ENCODE results near the gene CFAP74. TPM values are rescaled to one million over a fixed set of nuclear protein-coding genes. Genes with fewer than 3 reads are reported as not detected.
A peak's percentile ranks its signal among the peaks of the same experiment; 100 is the strongest.

Gene CFAP74
- total RNA-seq, 1 experiment from 2014 or later, result not detected

- no peak overlapping the region for H3K4me3 ChIP-seq (ENCODE audit: low read depth, low read length)
- no peaks in the 10 kb centered on the region for H3K9me3 ChIP-seq
- DNase-seq, result no peak
- peaks cover 20% of the 10 kb centered on the region; the same call in 1 of the 2 replicates for H3K4me1 ChIP-seq
- Mint-ChIP-seq H3K4me3 (ENCODE audit: unreplicated experiment) (no peak overlapping the region), H3K4me1 (ENCODE audit: low read depth, unreplicated experiment) (no peaks in the 10 kb centered on the region), H3K27ac (ENCODE audit: unreplicated experiment) (no peak overlapping the region), H3K27me3 (ENCODE audit: insufficient read depth, unreplicated experiment) (no peaks in the 10 kb centered on the region), H3K9me3 (ENCODE audit: unreplicated experiment) (no peaks in the 10 kb centered on the region), H3K36me3 (ENCODE audit: insufficient read depth, unreplicated experiment) (peaks cover 5% of the 10 kb centered on the region)
- intact Hi-C loops (cut with micrococcal nuclease; ENCODE audit: unreplicated experiment), result no loop called here
- no TSS peak for BruUV-seq (replicated peaks)
- H3K36me3 ChIP-seq (ENCODE audit: control insufficient read depth, insufficient read depth, low read length), result no peaks in the 10 kb centered on the region
- CTCF ChIA-PET, result no interaction called here
- TF ChIP-seq CTCF (IDR thresholded peaks at IDR 0.05; ENCODE audit: insufficient read depth in 1 of 2, low read depth in 1 of 2, low read length in 1 of 2, severe bottlenecking in 1 of 2, unreplicated experiment in 1 of 2), result no peak
- H3K27me3 ChIP-seq (replicated peaks; ENCODE audit: control insufficient read depth, insufficient read depth, low read length), result no peaks in the 10 kb centered on the region
- POLR2A ChIA-PET, result interaction anchor here (0.6 kb wide), 1 partner anchor 13 kb away, joined by 5 read pairs; no protein-coding TSS in a partner anchor
These were observed 82.1 kb downstream of the CFAP74 start for GRCh38 chr1:1921459-1921862.

- no peak for DNase-seq
- TF ChIP-seq CTCF (IDR thresholded peaks at IDR 0.05; ENCODE audit: insufficient read depth in 1 of 2, low read depth in 1 of 2, low read length in 1 of 2, severe bottlenecking in 1 of 2, unreplicated experiment in 1 of 2), result no peak
These were observed 82.8 kb downstream of the CFAP74 start for GRCh38 chr1:1920608-1921458.

DNA sequence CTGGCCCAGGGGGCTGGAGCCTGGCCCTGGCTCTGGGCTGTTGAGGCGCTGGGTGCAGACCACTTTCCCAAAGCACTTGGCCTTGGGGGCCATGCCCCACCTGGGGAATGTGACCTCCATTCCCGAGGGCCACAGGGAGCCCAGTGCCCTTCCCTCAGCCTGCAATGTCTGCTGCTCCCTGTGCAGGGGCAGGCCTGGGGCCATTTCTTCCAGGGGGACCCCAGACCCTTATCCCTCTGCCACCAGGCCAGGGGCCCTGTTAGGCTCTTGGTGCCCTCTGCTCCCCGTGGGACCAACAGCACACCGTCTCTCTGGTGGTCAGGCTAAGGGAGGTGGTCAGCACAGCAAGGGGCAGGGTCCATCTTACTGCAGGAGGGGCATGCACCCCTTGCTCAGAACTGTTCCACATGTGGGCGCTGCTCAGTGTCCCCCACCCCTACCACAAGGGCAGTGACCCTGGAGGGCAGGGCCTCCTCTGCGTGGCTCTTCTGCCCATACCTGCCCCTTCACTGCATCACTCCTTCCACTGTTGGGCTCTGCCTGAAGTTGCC is 83.5 kb downstream of the CFAP74 start:
- no peak for TF ChIP-seq CTCF (IDR thresholded peaks at IDR 0.05; ENCODE audit: insufficient read depth in 1 of 2, low read depth in 1 of 2, low read length in 1 of 2, severe bottlenecking in 1 of 2, unreplicated experiment in 1 of 2)
- no peaks in the 10 kb centered on the region for H3K9me3 Mint-ChIP-seq (ENCODE audit: unreplicated experiment)
- ChIA-PET CTCF (no interaction called here), POLR2A (no interaction called here)
- no TSS peak for BruUV-seq (replicated peaks)
- peak overlapping the region; percentile 58 for H3K4me3 Mint-ChIP-seq (ENCODE audit: unreplicated experiment)
- no peak overlapping the region for H3K27ac Mint-ChIP-seq (ENCODE audit: unreplicated experiment)
- DNase-seq, result no peak
- Histone ChIP-seq H3K4me1 (peaks cover 20% of the 10 kb centered on the region; the same call in 1 of the 2 replicates), H3K36me3 (ENCODE audit: control insufficient read depth, insufficient read depth, low read length) (no peaks in the 10 kb centered on the region), H3K4me3 (ENCODE audit: low read depth, low read length) (peak overlapping the region; percentile 24; the same call in 1 of the 2 replicates), H3K9me3 (no peaks in the 10 kb centered on the region), H3K27me3 (replicated peaks; ENCODE audit: control insufficient read depth, insufficient read depth, low read length) (no peaks in the 10 kb centered on the region)
- intact Hi-C loops (cut with micrococcal nuclease; ENCODE audit: unreplicated experiment), result no loop called here
- no peaks in the 10 kb centered on the region for H3K27me3 Mint-ChIP-seq (ENCODE audit: insufficient read depth, unreplicated experiment)
- no peaks in the 10 kb centered on the region for H3K4me1 Mint-ChIP-seq (ENCODE audit: low read depth, unreplicated experiment)
- peaks cover 5% of the 10 kb centered on the region for H3K36me3 Mint-ChIP-seq (ENCODE audit: insufficient read depth, unreplicated experiment)

More at GRCh38 chr1:1920608-1921458, 82.8 kb downstream of the CFAP74 start:
- ChIA-PET CTCF (no interaction called here), POLR2A (interaction anchor here (0.6 kb wide), 1 partner anchor 12 kb away, joined by 5 read pairs; no protein-coding TSS in a partner anchor)
- Histone ChIP-seq H3K4me3 (ENCODE audit: low read depth, low read length) (no peak overlapping the region), H3K9me3 (no peaks in the 10 kb centered on the region), H3K27me3 (replicated peaks; ENCODE audit: control insufficient read depth, insufficient read depth, low read length) (no peaks in the 10 kb centered on the region), H3K4me1 (peaks cover 20% of the 10 kb centered on the region; the same call in 1 of the 2 replicates), H3K36me3 (ENCODE audit: control insufficient read depth, insufficient read depth, low read length) (no peaks in the 10 kb centered on the region)
- H3K36me3 Mint-ChIP-seq (ENCODE audit: insufficient read depth, unreplicated experiment), result peaks cover 5% of the 10 kb centered on the region
- BruUV-seq (replicated peaks), result no TSS peak
- no peaks in the 10 kb centered on the region for H3K4me1 Mint-ChIP-seq (ENCODE audit: low read depth, unreplicated experiment)
- H3K27me3 Mint-ChIP-seq (ENCODE audit: insufficient read depth, unreplicated experiment), result no peaks in the 10 kb centered on the region
- H3K9me3 Mint-ChIP-seq (ENCODE audit: unreplicated experiment), result no peaks in the 10 kb centered on the region
- intact Hi-C loops (cut with micrococcal nuclease; ENCODE audit: unreplicated experiment), result no loop called here
- H3K27ac Mint-ChIP-seq (ENCODE audit: unreplicated experiment), result no peak overlapping the region
- no peak overlapping the region for H3K4me3 Mint-ChIP-seq (ENCODE audit: unreplicated experiment)

Measured in Caco-2 (cell line).